ENCODE results near the gene GRB10.
"Not testable (repeated sequence)": the region's sequence is repeated elsewhere in the genome, so short reads cannot be mapped to it uniquely, and the experiment has no call there.

GRB10 gene

GRCh38 chr7:50580057-50580456 lies 202.6 kb downstream of the GRB10 start:
- DNase-seq (ENCODE audit: low read depth) = no peak

- not testable (repeated sequence) for DNase-seq (ENCODE audit: low read depth)
These were observed 204.6 kb downstream of the GRB10 start for GRCh38 chr7:50578105-50578504.

- DNase-seq (ENCODE audit: low read depth) = no peak
These were observed 205.1 kb downstream of the GRB10 start for GRCh38 chr7:50577569-50577968.

GRCh38 chr7:50576388-50576787 lies 206.3 kb downstream of the GRB10 start:
- DNase-seq (ENCODE audit: low read depth) = not testable (repeated sequence)

GRCh38 chr7:50567715-50568261 lies 214.9 kb downstream of the GRB10 start:
- no peak for DNase-seq (ENCODE audit: low read depth)

- DNase-seq (ENCODE audit: low read depth) = no peak
These were observed 216.7 kb downstream of the GRB10 start for GRCh38 chr7:50565977-50566376.

GRCh38 chr7:50565559-50565916 lies 217.2 kb downstream of the GRB10 start:
- no peak for DNase-seq (ENCODE audit: low read depth)

GRCh38 chr7:50564640-50565558 lies 217.8 kb downstream of the GRB10 start, which contains the start of gene DDC:
Gene DDC, minus strand, starts transcription at chr7:50565405. Its CDS starts 21,320 bp downstream, at chr7:50544085.
- DNase-seq (ENCODE audit: low read depth) = no peak

- no peak for DNase-seq (ENCODE audit: low read depth)
These were observed 218.5 kb downstream of the GRB10 start for GRCh38 chr7:50564171-50564570.

- no peak for DNase-seq (ENCODE audit: low read depth)
These were observed 220.6 kb downstream of the GRB10 start for GRCh38 chr7:50562136-50562535.

- no peak for DNase-seq (ENCODE audit: low read depth)
These were observed 221.8 kb downstream of the GRB10 start for GRCh38 chr7:50560865-50561351.

GRCh38 chr7:50559881-50560280 lies 222.8 kb downstream of the GRB10 start:
- DNase-seq (ENCODE audit: low read depth) = no peak

- DNase-seq (ENCODE audit: low read depth) = no peak
These were observed 224.2 kb downstream of the GRB10 start for GRCh38 chr7:50558294-50559053.

- no peak for DNase-seq (ENCODE audit: low read depth)
These were observed 225.6 kb downstream of the GRB10 start for GRCh38 chr7:50557099-50557498.

- DNase-seq (ENCODE audit: low read depth) = no peak
These were observed 226.3 kb downstream of the GRB10 start for GRCh38 chr7:50556247-50556991.

GRCh38 chr7:50555594-50556140 lies 227.0 kb downstream of the GRB10 start:
- no peak for DNase-seq (ENCODE audit: low read depth)

- no peak for DNase-seq (ENCODE audit: low read depth)
These were observed 228.0 kb downstream of the GRB10 start for GRCh38 chr7:50554431-50555322.

- no peak for DNase-seq (ENCODE audit: low read depth)
These were observed 228.7 kb downstream of the GRB10 start for GRCh38 chr7:50553973-50554372.

GRCh38 chr7:50552921-50553320 lies 229.8 kb downstream of the GRB10 start:
- DNase-seq (ENCODE audit: low read depth) = peak; percentile 8

- DNase-seq (ENCODE audit: low read depth) = no peak
These were observed 230.6 kb downstream of the GRB10 start for GRCh38 chr7:50552139-50552538.

Measured in non-pigmented ciliary epithelial cell (primary cell).